Measurements from ENCODE around the gene UGT3A1. TPM values are rescaled to one million over a fixed set of nuclear protein-coding genes. Genes with fewer than 3 reads are reported as not detected.
"Not testable (repeated sequence)": the region's sequence is repeated elsewhere in the genome, so short reads cannot be mapped to it uniquely, and the experiment has no call there.

The UGT3A1 gene
- total and polyA plus RNA-seq, 5 donors: not detected

- H3K9me3 ChIP-seq (ENCODE audit: control insufficient read depth, low read length); H3K27me3 ChIP-seq (ENCODE audit: control insufficient read depth, insufficient read depth); H3K27ac ChIP-seq (ENCODE audit: low read length); H3K4me3 ChIP-seq (ENCODE audit: low read length); DNase-seq; intact Hi-C loops (cut with DNase I); H3K4me1 ChIP-seq (ENCODE audit: control insufficient read depth, insufficient read depth, low read length); ATAC-seq: not testable (repeated sequence)
- WGBS: 90% methylated on average over 5 of the region's 5 CpGs
Measured at GRCh38 chr5:36019584-36019983, 28.4 kb upstream of the UGT3A1 start.

DNA sequence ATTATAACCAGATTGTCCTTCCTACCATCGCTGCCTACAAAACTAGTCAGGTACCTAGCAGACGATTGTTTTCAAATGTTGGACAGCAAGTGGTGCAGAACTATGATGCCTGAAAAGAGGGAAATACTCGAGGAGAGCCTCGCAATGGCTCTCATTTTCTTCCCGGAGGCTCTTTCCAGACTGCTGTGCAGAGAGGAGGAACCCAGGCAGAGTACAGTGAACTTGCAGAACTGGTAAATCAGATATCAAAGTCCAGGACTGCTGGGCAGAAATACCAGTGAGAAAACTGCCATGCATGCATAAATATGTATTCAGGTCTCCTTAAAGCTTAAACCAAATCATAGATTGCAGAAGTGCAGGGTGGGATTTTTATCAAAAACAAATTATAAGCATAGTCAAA is 26.4 kb upstream of the UGT3A1 start:
- 68% methylated on average over 5 of the region's 5 CpGs for WGBS
- no peaks in the 10 kb centered on the region for H3K27me3 ChIP-seq (ENCODE audit: control insufficient read depth, insufficient read depth)
- intact Hi-C loops (cut with DNase I): no loop called here

GRCh38 chr5:36017004-36017403 is 25.8 kb upstream of the UGT3A1 start:
- no peaks in the 10 kb centered on the region for H3K4me1 ChIP-seq (ENCODE audit: control insufficient read depth, insufficient read depth, low read length)
- DNase-seq (no peak), ATAC-seq (peak in 1 of 2 donors; percentile 84)
- WGBS: 51% methylated on average over 1 of the region's 1 CpG
- intact Hi-C loops (cut with DNase I): no loop called here
- no peaks in the 10 kb centered on the region for H3K27me3 ChIP-seq (ENCODE audit: control insufficient read depth, insufficient read depth)
- no peak overlapping the region for H3K4me3 ChIP-seq (ENCODE audit: low read length)
- H3K9me3 ChIP-seq (ENCODE audit: control insufficient read depth, low read length): peaks cover 6% of the 10 kb centered on the region
- no peak overlapping the region for H3K27ac ChIP-seq (ENCODE audit: low read length)

More for the DNA sequence above, 26.4 kb upstream of the UGT3A1 start:
- Histone ChIP-seq H3K27ac (ENCODE audit: low read length) (no peak overlapping the region), H3K9me3 (ENCODE audit: control insufficient read depth, low read length) (peaks cover 6% of the 10 kb centered on the region), H3K4me1 (ENCODE audit: control insufficient read depth, insufficient read depth, low read length) (no peaks in the 10 kb centered on the region), H3K4me3 (ENCODE audit: low read length) (no peak overlapping the region)
- DNase-seq (no peak), ATAC-seq (no peak)

DNA sequence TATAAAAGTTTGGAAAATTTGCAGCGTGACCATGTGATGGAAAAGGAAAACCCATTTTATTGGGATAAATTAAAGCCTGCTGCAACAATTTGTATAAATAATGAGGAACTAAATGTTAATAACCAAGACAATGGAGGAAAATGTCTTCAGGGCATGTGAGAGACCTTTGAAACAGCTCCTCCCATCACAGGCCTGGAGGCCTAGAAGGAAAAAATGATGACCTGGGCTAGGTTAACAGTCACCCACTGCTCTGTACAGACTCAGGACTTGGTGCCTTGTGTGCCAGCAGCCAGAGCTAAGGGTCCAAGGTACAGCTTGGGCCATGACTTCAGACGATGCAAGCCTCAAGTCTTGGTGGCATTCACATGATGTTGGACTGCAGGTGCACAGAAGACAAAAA is 22.0 kb upstream of the UGT3A1 start:
- H3K4me1 ChIP-seq (ENCODE audit: control insufficient read depth, insufficient read depth, low read length): no peaks in the 10 kb centered on the region
- DNase-seq (no peak), ATAC-seq (no peak)
- 78% methylated on average over 2 of the region's 2 CpGs for WGBS
- H3K27me3 ChIP-seq (ENCODE audit: control insufficient read depth, insufficient read depth): no peaks in the 10 kb centered on the region
- H3K27ac ChIP-seq (ENCODE audit: low read length): no peak overlapping the region
- peaks cover 8% of the 10 kb centered on the region for H3K9me3 ChIP-seq (ENCODE audit: control insufficient read depth, low read length)
- no peak overlapping the region for H3K4me3 ChIP-seq (ENCODE audit: low read length)
- intact Hi-C loops (cut with DNase I): no loop called here

DNA sequence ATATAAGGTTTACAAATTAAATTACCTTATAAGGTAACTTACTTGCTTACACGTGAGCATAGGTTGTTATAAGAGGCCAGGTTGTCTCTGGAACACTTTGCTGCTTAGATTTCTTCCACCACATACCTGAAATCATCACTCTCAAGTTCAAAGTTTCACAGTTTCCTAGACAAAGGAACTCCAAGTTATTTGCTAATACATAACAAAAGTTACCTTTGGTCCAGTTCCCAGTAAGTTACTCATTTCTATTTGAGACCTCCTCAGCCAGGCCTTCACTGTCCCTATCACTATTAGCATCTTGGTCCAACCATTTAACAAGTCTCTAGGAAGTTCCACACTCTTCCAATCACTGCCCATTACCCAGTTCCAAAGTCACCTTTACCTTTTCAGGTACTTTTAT is 18.5 kb upstream of the UGT3A1 start:
- 51% methylated on average over 1 of the region's 1 CpG for WGBS
- ATAC-seq: no peak
- intact Hi-C loops (cut with DNase I): no loop called here

DNA sequence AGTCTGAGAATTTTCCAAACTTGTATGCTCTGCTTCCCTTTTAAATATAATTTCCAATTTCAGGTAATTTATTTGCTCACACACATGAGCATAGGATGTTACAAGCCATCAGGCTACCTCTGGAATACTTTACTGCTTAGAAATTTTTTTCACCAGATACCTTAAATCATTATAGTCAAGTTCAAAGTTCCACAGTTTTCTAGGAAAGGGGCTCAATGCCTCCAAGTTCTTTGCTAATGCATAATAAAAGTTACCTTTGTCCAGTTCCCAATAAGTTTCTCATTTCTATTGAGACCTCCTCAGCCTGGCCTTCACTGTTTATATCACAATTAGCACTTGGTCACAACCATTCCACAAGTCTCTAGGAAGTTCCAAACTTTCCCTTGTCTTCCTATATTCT is 16.2 kb upstream of the UGT3A1 start:
- DNase-seq: no peak
- H3K4me1 ChIP-seq (ENCODE audit: control insufficient read depth, insufficient read depth, low read length): no peaks in the 10 kb centered on the region

More for the DNA sequence above, 18.5 kb upstream of the UGT3A1 start:
- H3K27ac ChIP-seq (ENCODE audit: low read length): no peak overlapping the region
- no peaks in the 10 kb centered on the region for H3K4me1 ChIP-seq (ENCODE audit: control insufficient read depth, insufficient read depth, low read length)
- no peaks in the 10 kb centered on the region for H3K27me3 ChIP-seq (ENCODE audit: control insufficient read depth, insufficient read depth)
- no peak overlapping the region for H3K4me3 ChIP-seq (ENCODE audit: low read length)
- peaks cover 8% of the 10 kb centered on the region for H3K9me3 ChIP-seq (ENCODE audit: control insufficient read depth, low read length)
- no peak for DNase-seq

GRCh38 chr5:36006163-36006562 is 15.0 kb upstream of the UGT3A1 start:
- H3K9me3 ChIP-seq (ENCODE audit: control insufficient read depth, low read length): peaks cover 2% of the 10 kb centered on the region
- ATAC-seq (no peak), DNase-seq (no peak)
- no peaks in the 10 kb centered on the region for H3K27me3 ChIP-seq (ENCODE audit: control insufficient read depth, insufficient read depth)
- 87% methylated on average over 1 of the region's 1 CpG for WGBS
- no peaks in the 10 kb centered on the region for H3K4me1 ChIP-seq (ENCODE audit: control insufficient read depth, insufficient read depth, low read length)
- no peak overlapping the region for H3K27ac ChIP-seq (ENCODE audit: low read length)
- H3K4me3 ChIP-seq (ENCODE audit: low read length): no peak overlapping the region
- intact Hi-C loops (cut with DNase I): no loop called here

More for the DNA sequence above, 16.2 kb upstream of the UGT3A1 start:
- Histone ChIP-seq H3K27ac (ENCODE audit: low read length) (no peak overlapping the region), H3K9me3 (ENCODE audit: control insufficient read depth, low read length) (peaks cover 2% of the 10 kb centered on the region), H3K4me3 (ENCODE audit: low read length) (no peak overlapping the region), H3K27me3 (ENCODE audit: control insufficient read depth, insufficient read depth) (no peaks in the 10 kb centered on the region)
- ATAC-seq: no peak
- intact Hi-C loops (cut with DNase I): no loop called here

DNA sequence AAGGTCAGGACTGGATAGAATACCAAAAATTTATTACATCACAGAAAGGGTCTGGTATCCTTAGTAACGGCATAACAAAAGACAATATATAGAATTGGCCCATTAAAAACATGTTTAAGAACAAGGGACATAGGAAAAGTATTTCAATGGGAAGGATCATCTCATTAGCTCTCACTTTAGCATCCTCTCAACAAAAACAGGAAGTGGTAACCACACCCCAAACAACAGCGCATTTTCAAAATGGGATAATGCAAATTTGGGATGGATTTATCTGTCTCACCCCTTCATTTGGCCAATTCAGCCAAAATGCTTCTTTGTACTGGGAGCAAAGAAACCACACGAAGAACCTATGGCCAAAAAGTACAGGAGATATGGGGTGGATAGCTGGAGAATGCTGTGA is 9.8 kb upstream of the UGT3A1 start:
- Histone ChIP-seq H3K9me3 (ENCODE audit: control insufficient read depth, low read length) (no peaks in the 10 kb centered on the region), H3K4me3 (ENCODE audit: low read length) (no peak overlapping the region), H3K27me3 (ENCODE audit: control insufficient read depth, insufficient read depth) (no peaks in the 10 kb centered on the region), H3K27ac (ENCODE audit: low read length) (no peak overlapping the region), H3K4me1 (ENCODE audit: control insufficient read depth, insufficient read depth, low read length) (no peaks in the 10 kb centered on the region)
- 80% methylated on average over 3 of the region's 3 CpGs for WGBS
- intact Hi-C loops (cut with DNase I): no loop called here
- no peak for DNase-seq
- ATAC-seq: no peak

GRCh38 chr5:35999547-35999946 is 8.4 kb upstream of the UGT3A1 start:
- intact Hi-C loops (cut with DNase I): no loop called here
- WGBS: 64% methylated on average over 1 of the region's 1 CpG
- ATAC-seq (no peak), DNase-seq (no peak)
- Histone ChIP-seq H3K9me3 (ENCODE audit: control insufficient read depth, low read length) (no peaks in the 10 kb centered on the region), H3K27me3 (ENCODE audit: control insufficient read depth, insufficient read depth) (no peaks in the 10 kb centered on the region), H3K4me3 (ENCODE audit: low read length) (no peak overlapping the region), H3K27ac (ENCODE audit: low read length) (no peak overlapping the region), H3K4me1 (ENCODE audit: control insufficient read depth, insufficient read depth, low read length) (no peaks in the 10 kb centered on the region)

DNA sequence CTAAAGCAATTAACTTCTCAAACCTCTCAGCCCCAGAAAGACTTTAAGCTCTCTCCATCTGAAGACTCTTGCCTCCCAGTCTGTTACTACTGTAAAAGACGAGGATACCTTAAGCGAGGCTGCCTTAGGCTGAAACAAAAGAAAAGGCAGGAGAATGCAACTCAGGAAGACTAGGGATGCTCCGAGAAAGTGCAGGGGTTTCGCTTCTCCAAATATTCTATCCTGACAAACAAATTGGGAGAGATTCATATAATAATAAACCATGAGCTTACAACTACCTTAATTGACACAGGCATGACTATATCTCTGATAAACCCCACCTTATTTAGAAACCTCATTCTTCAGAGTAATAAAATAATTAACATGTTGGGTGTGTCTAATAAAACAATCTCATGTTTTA is 4.9 kb upstream of the UGT3A1 start:
- no peak for DNase-seq
- intact Hi-C loops (cut with DNase I): no loop called here
- no peaks in the 10 kb centered on the region for H3K9me3 ChIP-seq (ENCODE audit: control insufficient read depth, low read length)
- WGBS: 88% methylated on average over 4 of the region's 4 CpGs
- no peak for ATAC-seq
- no peaks in the 10 kb centered on the region for H3K4me1 ChIP-seq (ENCODE audit: control insufficient read depth, insufficient read depth, low read length)
- no peak overlapping the region for H3K27ac ChIP-seq (ENCODE audit: low read length)
- no peak overlapping the region for H3K4me3 ChIP-seq (ENCODE audit: low read length)
- no peaks in the 10 kb centered on the region for H3K27me3 ChIP-seq (ENCODE audit: control insufficient read depth, insufficient read depth)

DNA sequence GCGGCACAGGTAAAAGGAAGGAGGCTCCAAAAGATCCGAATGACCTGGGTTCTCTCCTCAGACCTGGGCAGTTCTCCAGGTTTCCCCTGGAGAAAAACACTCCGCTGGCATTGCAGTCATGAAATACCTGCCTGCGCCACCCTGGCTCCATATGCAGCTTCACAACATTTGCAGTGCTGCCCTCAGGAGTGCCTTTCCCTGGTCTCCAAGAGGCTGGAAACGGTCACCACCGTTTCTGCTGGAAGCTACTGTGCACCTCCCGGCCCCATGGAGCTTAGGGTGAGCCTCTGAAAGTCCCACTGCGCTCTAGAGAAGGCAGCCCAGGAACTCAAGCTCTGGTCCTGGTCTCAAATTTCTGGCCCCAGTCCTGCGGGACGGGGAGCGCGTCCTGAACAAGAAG is 670 bp downstream of the UGT3A1 start:
- ATAC-seq (no peak), DNase-seq (no peak)
- peaks cover 4% of the 10 kb centered on the region for H3K27me3 ChIP-seq (ENCODE audit: control insufficient read depth, insufficient read depth)
- WGBS: 37% methylated on average over 12 of the region's 12 CpGs
- intact Hi-C loops (cut with DNase I): no loop called here
- H3K27ac ChIP-seq (ENCODE audit: low read length): no peak overlapping the region
- no peaks in the 10 kb centered on the region for H3K9me3 ChIP-seq (ENCODE audit: control insufficient read depth, low read length)
- H3K4me1 ChIP-seq (ENCODE audit: control insufficient read depth, insufficient read depth, low read length): no peaks in the 10 kb centered on the region
- H3K4me3 ChIP-seq (ENCODE audit: low read length): no peak overlapping the region

GRCh38 chr5:35988529-35988928 is 2.7 kb downstream of the UGT3A1 start:
- no peaks in the 10 kb centered on the region for H3K4me1 ChIP-seq (ENCODE audit: control insufficient read depth, insufficient read depth, low read length)
- 57% methylated on average over 4 of the region's 4 CpGs for WGBS
- no peak overlapping the region for H3K27ac ChIP-seq (ENCODE audit: low read length)
- DNase-seq (no peak), ATAC-seq (no peak)
- H3K27me3 ChIP-seq (ENCODE audit: control insufficient read depth, insufficient read depth): peaks cover 4% of the 10 kb centered on the region
- intact Hi-C loops (cut with DNase I): no loop called here
- H3K4me3 ChIP-seq (ENCODE audit: low read length): no peak overlapping the region
- H3K9me3 ChIP-seq (ENCODE audit: control insufficient read depth, low read length): no peaks in the 10 kb centered on the region
